Esophagus mucosa (tissue), 1 donor: ENCODE measurements around the gene ITPKB. TPM values are rescaled to one million over a fixed set of nuclear protein-coding genes. Genes with fewer than 3 reads are reported as not detected.

ENCODE experiments used
- ATAC-seq: fragments of 200-7000 bp; cut with Tn5 transposase; one replicate; pipeline ENCODE4 v1.9.1; 2020
- total RNA-seq: library from RNA; stranded (reverse); gene quantifications from one replicate; pipeline ENCODE4 v1.2.4, GENCODE V29; 2023
- donor health status: DM: yes; HTN: yes; CAD: no.

ITPKB gene
- total RNA-seq, 1 donor from 2014 or later: 10.9 TPM

GRCh38 chr1:226702957-226703831 lies 35.9 kb downstream of the ITPKB start:
- ATAC-seq: peak; percentile 75

- ATAC-seq: no peak
These were observed 36.6 kb downstream of the ITPKB start for GRCh38 chr1:226702318-226702956.

GRCh38 chr1:226700861-226701260 lies 38.2 kb downstream of the ITPKB start:
- ATAC-seq: no peak

- ATAC-seq: no peak
These were observed 39.9 kb downstream of the ITPKB start for GRCh38 chr1:226699166-226699565.

- no peak for ATAC-seq
These were observed 40.4 kb downstream of the ITPKB start for GRCh38 chr1:226698659-226699058.

GRCh38 chr1:226697929-226698544 lies 41.0 kb downstream of the ITPKB start:
- ATAC-seq: peak; percentile 58

GRCh38 chr1:226697151-226697928 lies 41.7 kb downstream of the ITPKB start:
- peak; percentile 84 for ATAC-seq

GRCh38 chr1:226696547-226696946 lies 42.5 kb downstream of the ITPKB start:
- peak; percentile 12 for ATAC-seq

GRCh38 chr1:226695335-226695900 lies 43.7 kb downstream of the ITPKB start:
- ATAC-seq: no peak

- ATAC-seq: no peak
These were observed 46.3 kb downstream of the ITPKB start for GRCh38 chr1:226692823-226693222.

- no peak for ATAC-seq
These were observed 46.9 kb downstream of the ITPKB start for GRCh38 chr1:226692051-226692792.

GRCh38 chr1:226691247-226691646 lies 47.8 kb downstream of the ITPKB start:
- ATAC-seq: peak; percentile 23

GRCh38 chr1:226690460-226690982 lies 48.6 kb downstream of the ITPKB start:
- ATAC-seq: peak; percentile 68

- ATAC-seq: no peak
These were observed 50.3 kb downstream of the ITPKB start for GRCh38 chr1:226688808-226689207.

- no peak for ATAC-seq
These were observed 50.9 kb downstream of the ITPKB start for GRCh38 chr1:226688056-226688748.

GRCh38 chr1:226687426-226687825 lies 51.7 kb downstream of the ITPKB start:
- ATAC-seq: no peak

- no peak for ATAC-seq
These were observed 52.3 kb downstream of the ITPKB start for GRCh38 chr1:226686440-226687425.

GRCh38 chr1:226685196-226685820 lies 53.8 kb downstream of the ITPKB start:
- ATAC-seq: no peak

GRCh38 chr1:226684026-226684425 lies 55.1 kb downstream of the ITPKB start:
- ATAC-seq: no peak
